Neural cell (in vitro differentiated cells): ENCODE measurements around the gene FNDC3A. TPM values are rescaled to one million over a fixed set of nuclear protein-coding genes. Genes with fewer than 3 reads are reported as not detected.

Source experiments
- H2AFZ ChIP-seq: fragments of 200-600, 300-800 bp; sonication (generic), shearing (Covaris generic); 2 replicates; pipeline ENCODE4 v1.6.0; 2014; ENCODE audit warnings: low read depth, mild to moderate bottlenecking, antibody characterized with exemption, low read length, moderate library complexity
- H3F3A ChIP-seq: fragments of 200-600 bp; shearing (Covaris generic); 2 replicates; pipeline ENCODE4 v1.6.1; 2016; ENCODE audit warnings: mild to moderate bottlenecking, moderate library complexity, mixed read lengths, antibody characterized with exemption, low read length; ENCODE audit not compliant: insufficient read depth, poor library complexity, severe bottlenecking
- H3K27ac ChIP-seq: fragments of 200-600, 300-800 bp; sonication (generic), shearing (Covaris generic); 2 replicates; pipeline ENCODE4 v1.5.1; 2014; ENCODE audit warnings: mild to moderate bottlenecking, low read length, moderate library complexity
- H3K27me3 ChIP-seq: fragments of 300-800, 200-600 bp; sonication (generic), shearing (Covaris generic); 2 replicates; pipeline ENCODE4 v1.6.0; 2014; ENCODE audit warnings: mild to moderate bottlenecking, low read depth, low read length, moderate library complexity; ENCODE audit not compliant: insufficient read depth
- H3K36me3 ChIP-seq: fragments of 300-800, 200-600 bp; sonication (generic), shearing (Covaris generic); 2 replicates; pipeline ENCODE4 v1.5.1; 2014; ENCODE audit warnings: mild to moderate bottlenecking, antibody characterized with exemption, low read length, moderate library complexity; ENCODE audit not compliant: insufficient read depth
- H3K4me2 ChIP-seq: fragments of 300-800, 200-600 bp; sonication (generic), shearing (Covaris generic); 2 replicates; pipeline ENCODE4 v1.6.0; 2014; ENCODE audit warnings: mild to moderate bottlenecking, low read length
- H3K4me3 ChIP-seq: fragments of 300-800, 200-600 bp; sonication (generic), shearing (Covaris generic); 2 replicates; pipeline ENCODE4 v1.5.1; 2014; ENCODE audit warnings: mild to moderate bottlenecking, low read length, moderate library complexity
- H3K79me2 ChIP-seq: fragments of 200-600 bp; shearing (Covaris generic); replicated peaks from 2 replicates; pipeline ENCODE4 v1.6.0; 2014; ENCODE audit warnings: mild to moderate bottlenecking, low read length, moderate library complexity; ENCODE audit not compliant: insufficient read depth
- H3K9ac ChIP-seq: fragments of 300-800, 200-600 bp; sonication (generic), shearing (Covaris generic); 2 replicates; pipeline ENCODE4 v1.6.1; 2016; ENCODE audit warnings: mild to moderate bottlenecking, low read length, mixed read lengths
- H3K9me2 ChIP-seq: fragments of 200-600 bp; shearing (Covaris generic); 2 replicates; pipeline ENCODE4 v1.6.1; 2016; ENCODE audit warnings: mild to moderate bottlenecking, low read length, mixed read lengths; ENCODE audit not compliant: insufficient read depth
- H3K9me3 ChIP-seq: fragments of 200-600, 300-800 bp; sonication (generic), shearing (Covaris generic); 2 replicates; pipeline ENCODE4 v1.6.1; 2016; ENCODE audit warnings: mild to moderate bottlenecking, mixed run types, low read length, moderate library complexity, mixed read lengths
- H4K20me1 ChIP-seq: fragments of 200-600 bp; shearing (Covaris generic); 2 replicates; pipeline ENCODE4 v1.6.1; 2016; ENCODE audit warnings: mild to moderate bottlenecking, mixed run types; ENCODE audit not compliant: insufficient read depth
- EP300 ChIP-seq: fragments of 450-650 bp; conservative IDR thresholded peaks from 2 replicates; pipeline ENCODE4 v1.6.1; 2014; ENCODE audit warnings: antibody characterized with exemption, mild to moderate bottlenecking, moderate library complexity; ENCODE audit not compliant: poor library complexity, severe bottlenecking
- EZH2 ChIP-seq: fragments of 200-600, 300-800 bp; shearing (Covaris generic), sonication (generic); IDR thresholded peaks from 2 replicates; pipeline ENCODE4 v1.6.1; 2014; ENCODE audit warnings: antibody characterized with exemption, low read length, borderline replicate concordance, mild to moderate bottlenecking; ENCODE audit not compliant: insufficient read depth, poor library complexity, severe bottlenecking
- MXI1 ChIP-seq: fragments of 450-650 bp; conservative IDR thresholded peaks from 2 replicates; pipeline ENCODE4 v1.6.1; 2014; ENCODE audit warnings: antibody characterized with exemption, mild to moderate bottlenecking; ENCODE audit not compliant: poor library complexity, severe bottlenecking
- POLR2AphosphoS5 ChIP-seq: IDR thresholded peaks from 2 replicates; pipeline ENCODE4 v1.6.1; 2012
- RAD21 ChIP-seq: fragments of 450-650 bp; conservative IDR thresholded peaks from 2 replicates; pipeline ENCODE4 v1.6.1; 2014; ENCODE audit warnings: antibody characterized with exemption, mild to moderate bottlenecking, moderate library complexity
- SMC3 ChIP-seq: fragments of 450-650 bp; conservative IDR thresholded peaks from 2 replicates; pipeline ENCODE4 v1.6.1; 2014; ENCODE audit warnings: antibody characterized with exemption, mild to moderate bottlenecking, moderate library complexity; ENCODE audit not compliant: poor library complexity
- TAF1 ChIP-seq: IDR thresholded peaks from 2 replicates; pipeline ENCODE4 v1.6.1; 2012; ENCODE audit warnings: low read depth
- polyA plus RNA-seq: library from polyadenylated mRNA; depleted of rRNA; stranded (reverse); fragments of >200 nt; gene quantifications from 2 replicates; pipeline ENCODE4 v1.2.3, GENCODE V29; 2014
- TF ChIP-seq, protein P1 (sequence below): IDR thresholded peaks from 2 replicates; pipeline ENCODE4 v1.6.1; 2012; ENCODE audit warnings: borderline replicate concordance
- TF ChIP-seq, protein P2 (sequence below): fragments of 450-650 bp; IDR thresholded peaks from 2 replicates; pipeline ENCODE4 v1.5.1; 2014; ENCODE audit warnings: antibody characterized with exemption, mild to moderate bottlenecking, moderate library complexity; ENCODE audit not compliant: poor library complexity, severe bottlenecking

Gene FNDC3A
- polyA plus RNA-seq, 1 donor from 2014 or later: 83.8 TPM

DNA sequence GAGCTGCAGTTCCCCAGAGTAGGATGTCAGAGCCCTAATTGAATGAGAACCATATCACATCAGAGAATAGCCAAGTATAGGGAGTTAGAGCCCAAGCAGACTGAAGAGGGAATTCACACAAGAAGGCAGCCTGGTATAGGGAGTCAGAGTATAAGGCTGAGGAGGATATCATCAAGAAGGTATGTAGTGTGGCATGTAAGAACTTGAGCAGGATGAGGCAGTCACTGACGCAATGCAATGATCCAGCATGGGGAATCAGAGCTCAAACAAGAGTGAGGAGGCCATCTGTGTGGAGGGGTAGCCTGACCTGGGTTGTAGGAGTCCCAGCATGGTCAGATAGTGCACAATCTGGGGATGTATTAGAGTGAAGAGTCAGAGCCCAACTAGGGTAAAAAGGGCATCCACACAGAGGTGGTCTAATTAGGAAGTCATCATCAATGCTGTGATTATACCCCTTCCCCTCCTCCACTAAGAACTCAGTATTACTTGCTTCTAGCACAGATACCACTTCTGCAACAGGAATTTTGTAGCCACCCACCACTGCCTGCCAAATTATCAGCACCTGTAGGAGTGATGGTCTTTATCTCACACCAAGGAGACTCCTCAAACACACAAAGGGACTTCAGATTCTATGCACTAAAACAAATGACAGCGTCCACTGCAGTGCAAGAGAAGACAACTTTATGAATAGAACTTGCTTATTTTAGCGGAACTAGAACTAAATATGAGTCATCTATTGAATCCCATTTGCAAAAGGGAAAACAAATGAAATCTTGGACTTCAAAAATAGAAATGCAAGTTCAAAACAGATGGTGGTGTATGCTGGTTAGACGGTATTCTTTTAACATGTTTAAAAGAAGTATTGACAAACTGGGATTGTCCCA lies 107.2 kb downstream of the FNDC3A start:
- Histone ChIP-seq H3K9ac (no peak overlapping the region), H3K36me3 (no peaks in the 10 kb centered on the region), H3K27me3 (no peaks in the 10 kb centered on the region), H3K4me3 (no peak overlapping the region), H3F3A (no peaks in the 10 kb centered on the region), H3K9me2 (no peaks in the 10 kb centered on the region), H3K27ac (no peak overlapping the region), H4K20me1 (no peaks in the 10 kb centered on the region), H3K9me3 (no peaks in the 10 kb centered on the region), H3K4me2 (no peak overlapping the region), H2AFZ (no peak overlapping the region), H3K79me2 (no peaks in the 10 kb centered on the region)
- TF ChIP-seq, protein P1, sequence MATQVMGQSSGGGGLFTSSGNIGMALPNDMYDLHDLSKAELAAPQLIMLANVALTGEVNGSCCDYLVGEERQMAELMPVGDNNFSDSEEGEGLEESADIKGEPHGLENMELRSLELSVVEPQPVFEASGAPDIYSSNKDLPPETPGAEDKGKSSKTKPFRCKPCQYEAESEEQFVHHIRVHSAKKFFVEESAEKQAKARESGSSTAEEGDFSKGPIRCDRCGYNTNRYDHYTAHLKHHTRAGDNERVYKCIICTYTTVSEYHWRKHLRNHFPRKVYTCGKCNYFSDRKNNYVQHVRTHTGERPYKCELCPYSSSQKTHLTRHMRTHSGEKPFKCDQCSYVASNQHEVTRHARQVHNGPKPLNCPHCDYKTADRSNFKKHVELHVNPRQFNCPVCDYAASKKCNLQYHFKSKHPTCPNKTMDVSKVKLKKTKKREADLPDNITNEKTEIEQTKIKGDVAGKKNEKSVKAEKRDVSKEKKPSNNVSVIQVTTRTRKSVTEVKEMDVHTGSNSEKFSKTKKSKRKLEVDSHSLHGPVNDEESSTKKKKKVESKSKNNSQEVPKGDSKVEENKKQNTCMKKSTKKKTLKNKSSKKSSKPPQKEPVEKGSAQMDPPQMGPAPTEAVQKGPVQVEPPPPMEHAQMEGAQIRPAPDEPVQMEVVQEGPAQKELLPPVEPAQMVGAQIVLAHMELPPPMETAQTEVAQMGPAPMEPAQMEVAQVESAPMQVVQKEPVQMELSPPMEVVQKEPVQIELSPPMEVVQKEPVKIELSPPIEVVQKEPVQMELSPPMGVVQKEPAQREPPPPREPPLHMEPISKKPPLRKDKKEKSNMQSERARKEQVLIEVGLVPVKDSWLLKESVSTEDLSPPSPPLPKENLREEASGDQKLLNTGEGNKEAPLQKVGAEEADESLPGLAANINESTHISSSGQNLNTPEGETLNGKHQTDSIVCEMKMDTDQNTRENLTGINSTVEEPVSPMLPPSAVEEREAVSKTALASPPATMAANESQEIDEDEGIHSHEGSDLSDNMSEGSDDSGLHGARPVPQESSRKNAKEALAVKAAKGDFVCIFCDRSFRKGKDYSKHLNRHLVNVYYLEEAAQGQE: no peak
- TF ChIP-seq SMC3: no peak
- TF ChIP-seq EZH2: no peak
- TF ChIP-seq TAF1: no peak
- TF ChIP-seq MXI1: no peak
- no peak for TF ChIP-seq EP300
- TF ChIP-seq, protein P2, sequence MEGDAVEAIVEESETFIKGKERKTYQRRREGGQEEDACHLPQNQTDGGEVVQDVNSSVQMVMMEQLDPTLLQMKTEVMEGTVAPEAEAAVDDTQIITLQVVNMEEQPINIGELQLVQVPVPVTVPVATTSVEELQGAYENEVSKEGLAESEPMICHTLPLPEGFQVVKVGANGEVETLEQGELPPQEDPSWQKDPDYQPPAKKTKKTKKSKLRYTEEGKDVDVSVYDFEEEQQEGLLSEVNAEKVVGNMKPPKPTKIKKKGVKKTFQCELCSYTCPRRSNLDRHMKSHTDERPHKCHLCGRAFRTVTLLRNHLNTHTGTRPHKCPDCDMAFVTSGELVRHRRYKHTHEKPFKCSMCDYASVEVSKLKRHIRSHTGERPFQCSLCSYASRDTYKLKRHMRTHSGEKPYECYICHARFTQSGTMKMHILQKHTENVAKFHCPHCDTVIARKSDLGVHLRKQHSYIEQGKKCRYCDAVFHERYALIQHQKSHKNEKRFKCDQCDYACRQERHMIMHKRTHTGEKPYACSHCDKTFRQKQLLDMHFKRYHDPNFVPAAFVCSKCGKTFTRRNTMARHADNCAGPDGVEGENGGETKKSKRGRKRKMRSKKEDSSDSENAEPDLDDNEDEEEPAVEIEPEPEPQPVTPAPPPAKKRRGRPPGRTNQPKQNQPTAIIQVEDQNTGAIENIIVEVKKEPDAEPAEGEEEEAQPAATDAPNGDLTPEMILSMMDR: no peak
- TF ChIP-seq RAD21: no peak
- no peak for TF ChIP-seq POLR2AphosphoS5

DNA sequence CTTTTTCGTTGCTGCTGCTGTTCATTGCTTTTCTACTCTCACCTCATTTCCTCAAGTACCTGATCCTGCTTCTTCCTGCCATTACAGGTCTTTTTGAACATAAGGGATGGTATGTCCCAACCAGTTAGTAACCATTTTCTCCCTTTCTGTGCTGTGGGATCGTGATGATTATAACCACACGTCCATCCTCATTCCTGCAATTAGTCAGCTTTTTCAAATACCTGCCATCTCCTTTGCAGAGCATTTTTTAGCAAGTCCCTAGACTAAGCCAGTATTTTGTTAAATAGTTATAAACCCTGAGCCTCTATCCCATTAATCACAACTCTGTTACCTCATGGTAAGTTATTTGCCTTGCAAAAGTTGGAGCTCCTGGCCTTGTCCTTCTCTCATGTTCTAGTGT lies 109.2 kb downstream of the FNDC3A start:
- H4K20me1 ChIP-seq: no peaks in the 10 kb centered on the region
- no peaks in the 10 kb centered on the region for H3K9me3 ChIP-seq
- no peak overlapping the region for H2AFZ ChIP-seq
- H3K79me2 ChIP-seq: no peaks in the 10 kb centered on the region
- no peaks in the 10 kb centered on the region for H3K27me3 ChIP-seq
- no peak overlapping the region for H3K9ac ChIP-seq
- H3K4me3 ChIP-seq: no peak overlapping the region
- TF ChIP-seq, protein P2: no peak
- TF ChIP-seq POLR2AphosphoS5 (no peak), SMC3 (no peak)
- no peak overlapping the region for H3K27ac ChIP-seq
- H3K36me3 ChIP-seq: no peaks in the 10 kb centered on the region
- H3F3A ChIP-seq: no peaks in the 10 kb centered on the region
- no peak overlapping the region for H3K4me2 ChIP-seq
- no peaks in the 10 kb centered on the region for H3K9me2 ChIP-seq
